ENCODE data around the gene APOBEC3A.
A peak's percentile ranks its signal among the peaks of the same experiment; 100 is the strongest.

Gene APOBEC3A

GRCh38 chr22:38957046-38957770, at the start of gene APOBEC3A:
Gene APOBEC3A (plus strand): TSS chr22:38957609. CDS start chr22:38957692, 83 bp downstream.
- Histone ChIP-seq H3K36me3 (ENCODE audit: control insufficient read depth in 5 of 5, insufficient read depth in 5 of 5, low read length in 5 of 5) (no peaks in the 10 kb centered on the region), H3K27ac (ENCODE audit: low read depth, low read length) (no peak within 1 kb of the TSS), H3K27me3 (ENCODE audit: control insufficient read depth in 5 of 5, insufficient read depth in 4 of 5, low read length in 5 of 5) (peaks cover 4 to 17% (median 9%) of the 10 kb centered on the region in 5 donors), H3K9ac (ENCODE audit: low read length in 5 of 5) (no peak within 1 kb of the TSS), H3K4me1 (ENCODE audit: control insufficient read depth in 5 of 5, insufficient read depth in 5 of 5, low read length in 5 of 5) (peaks cover 0 to 3% (median 0%) of the 10 kb centered on the region in 5 donors), H3K4me3 (ENCODE audit: low read depth in 1 of 5, low read length in 5 of 5) (no peak within 1 kb of the TSS), H3K9me3 (ENCODE audit: control insufficient read depth in 5 of 5, low read length in 5 of 5) (no peaks in the 10 kb centered on the region)

GRCh38 chr22:38907767-38908166, 49.6 kb upstream of the APOBEC3A start:
- Histone ChIP-seq H3K27ac (ENCODE audit: low read depth, low read length) (no peak overlapping the region), H3K9me3 (ENCODE audit: control insufficient read depth in 5 of 5, low read length in 5 of 5) (no peaks in the 10 kb centered on the region), H3K36me3 (ENCODE audit: control insufficient read depth in 5 of 5, insufficient read depth in 5 of 5, low read length in 5 of 5) (no peaks in the 10 kb centered on the region), H3K27me3 (ENCODE audit: control insufficient read depth in 5 of 5, insufficient read depth in 4 of 5, low read length in 5 of 5) (peaks cover 0 to 10% (median 4%) of the 10 kb centered on the region in 5 donors), H3K4me3 (ENCODE audit: low read depth in 1 of 5, low read length in 5 of 5) (no peak overlapping the region), H3K4me1 (ENCODE audit: control insufficient read depth in 5 of 5, insufficient read depth in 5 of 5, low read length in 5 of 5) (no peaks in the 10 kb centered on the region), H3K9ac (ENCODE audit: low read length in 5 of 5) (no peak overlapping the region)

- Histone ChIP-seq H3K9me3 (ENCODE audit: control insufficient read depth in 5 of 5, low read length in 5 of 5) (no peaks in the 10 kb centered on the region), H3K4me1 (ENCODE audit: control insufficient read depth in 5 of 5, insufficient read depth in 5 of 5, low read length in 5 of 5) (no peaks in the 10 kb centered on the region), H3K36me3 (ENCODE audit: control insufficient read depth in 5 of 5, insufficient read depth in 5 of 5, low read length in 5 of 5) (no peaks in the 10 kb centered on the region), H3K27me3 (ENCODE audit: control insufficient read depth in 5 of 5, insufficient read depth in 4 of 5, low read length in 5 of 5) (peaks cover 0 to 10% (median 4%) of the 10 kb centered on the region in 5 donors), H3K9ac (ENCODE audit: low read length in 5 of 5) (no peak overlapping the region), H3K27ac (ENCODE audit: low read depth, low read length) (no peak overlapping the region), H3K4me3 (ENCODE audit: low read depth in 1 of 5, low read length in 5 of 5) (no peak overlapping the region)
Measured at GRCh38 chr22:38911434-38911833, 46.0 kb upstream of the APOBEC3A start.

GRCh38 chr22:38919631-38920190, 37.7 kb upstream of the APOBEC3A start:
- H3K9ac ChIP-seq (ENCODE audit: low read length in 5 of 5) = no peak overlapping the region
- peaks cover 0 to 13% (median 12%) of the 10 kb centered on the region in 5 donors for H3K4me1 ChIP-seq (ENCODE audit: control insufficient read depth in 5 of 5, insufficient read depth in 5 of 5, low read length in 5 of 5)

GRCh38 chr22:38921120-38921519, 36.3 kb upstream of the APOBEC3A start:
- no peak overlapping the region for H3K4me3 ChIP-seq (ENCODE audit: low read depth in 1 of 5, low read length in 5 of 5)
- H3K9me3 ChIP-seq (ENCODE audit: control insufficient read depth in 5 of 5, low read length in 5 of 5) = no peaks in the 10 kb centered on the region
- H3K27ac ChIP-seq (ENCODE audit: low read depth, low read length) = no peak overlapping the region
- no peak overlapping the region for H3K9ac ChIP-seq (ENCODE audit: low read length in 5 of 5)
- peaks cover 0 to 4% (median 0%) of the 10 kb centered on the region in 5 donors for H3K27me3 ChIP-seq (ENCODE audit: control insufficient read depth in 5 of 5, insufficient read depth in 4 of 5, low read length in 5 of 5)
- no peaks in the 10 kb centered on the region for H3K36me3 ChIP-seq (ENCODE audit: control insufficient read depth in 5 of 5, insufficient read depth in 5 of 5, low read length in 5 of 5)
- H3K4me1 ChIP-seq (ENCODE audit: control insufficient read depth in 5 of 5, insufficient read depth in 5 of 5, low read length in 5 of 5) = peaks cover 0 to 13% (median 13%) of the 10 kb centered on the region in 5 donors

More at GRCh38 chr22:38919631-38920190, 37.7 kb upstream of the APOBEC3A start:
- Histone ChIP-seq H3K27ac (ENCODE audit: low read depth, low read length) (no peak overlapping the region), H3K27me3 (ENCODE audit: control insufficient read depth in 5 of 5, insufficient read depth in 4 of 5, low read length in 5 of 5) (peaks cover 0 to 4% (median 0%) of the 10 kb centered on the region in 5 donors), H3K36me3 (ENCODE audit: control insufficient read depth in 5 of 5, insufficient read depth in 5 of 5, low read length in 5 of 5) (no peaks in the 10 kb centered on the region), H3K4me3 (ENCODE audit: low read depth in 1 of 5, low read length in 5 of 5) (no peak overlapping the region), H3K9me3 (ENCODE audit: control insufficient read depth in 5 of 5, low read length in 5 of 5) (no peaks in the 10 kb centered on the region)

- Histone ChIP-seq H3K27ac (ENCODE audit: low read depth, low read length) (no peak overlapping the region), H3K4me1 (ENCODE audit: control insufficient read depth in 5 of 5, insufficient read depth in 5 of 5, low read length in 5 of 5) (peaks cover 0 to 13% (median 13%) of the 10 kb centered on the region in 5 donors), H3K4me3 (ENCODE audit: low read depth in 1 of 5, low read length in 5 of 5) (no peak overlapping the region), H3K9me3 (ENCODE audit: control insufficient read depth in 5 of 5, low read length in 5 of 5) (no peaks in the 10 kb centered on the region), H3K36me3 (ENCODE audit: control insufficient read depth in 5 of 5, insufficient read depth in 5 of 5, low read length in 5 of 5) (no peaks in the 10 kb centered on the region), H3K27me3 (ENCODE audit: control insufficient read depth in 5 of 5, insufficient read depth in 4 of 5, low read length in 5 of 5) (peaks cover 0 to 4% (median 0%) of the 10 kb centered on the region in 5 donors), H3K9ac (ENCODE audit: low read length in 5 of 5) (no peak overlapping the region)
Measured at GRCh38 chr22:38921806-38922205, 35.6 kb upstream of the APOBEC3A start.

- Histone ChIP-seq H3K4me3 (ENCODE audit: low read depth in 1 of 5, low read length in 5 of 5) (peak overlapping the region; percentile 28 to 44 (median 37)), H3K4me1 (ENCODE audit: control insufficient read depth in 5 of 5, insufficient read depth in 5 of 5, low read length in 5 of 5) (peaks cover 2 to 21% (median 18%) of the 10 kb centered on the region in 5 donors), H3K9ac (ENCODE audit: low read length in 5 of 5) (no peak overlapping the region), H3K9me3 (ENCODE audit: control insufficient read depth in 5 of 5, low read length in 5 of 5) (no peaks in the 10 kb centered on the region), H3K27ac (ENCODE audit: low read depth, low read length) (no peak overlapping the region), H3K36me3 (ENCODE audit: control insufficient read depth in 5 of 5, insufficient read depth in 5 of 5, low read length in 5 of 5) (no peaks in the 10 kb centered on the region), H3K27me3 (ENCODE audit: control insufficient read depth in 5 of 5, insufficient read depth in 4 of 5, low read length in 5 of 5) (no peaks in the 10 kb centered on the region)
Measured at GRCh38 chr22:38923463-38924346, 33.7 kb upstream of the APOBEC3A start.

GRCh38 chr22:38924347-38924952, 33.0 kb upstream of the APOBEC3A start:
- no peak overlapping the region for H3K9ac ChIP-seq (ENCODE audit: low read length in 5 of 5)
- H3K9me3 ChIP-seq (ENCODE audit: control insufficient read depth in 5 of 5, low read length in 5 of 5) = no peaks in the 10 kb centered on the region
- H3K36me3 ChIP-seq (ENCODE audit: control insufficient read depth in 5 of 5, insufficient read depth in 5 of 5, low read length in 5 of 5) = no peaks in the 10 kb centered on the region
- no peaks in the 10 kb centered on the region for H3K27me3 ChIP-seq (ENCODE audit: control insufficient read depth in 5 of 5, insufficient read depth in 4 of 5, low read length in 5 of 5)
- H3K4me3 ChIP-seq (ENCODE audit: low read depth in 1 of 5, low read length in 5 of 5) = peak overlapping the region in 3 of 5 donors; percentile 37 to 44 (median 42)
- H3K27ac ChIP-seq (ENCODE audit: low read depth, low read length) = no peak overlapping the region
- peaks cover 2 to 21% (median 18%) of the 10 kb centered on the region in 5 donors for H3K4me1 ChIP-seq (ENCODE audit: control insufficient read depth in 5 of 5, insufficient read depth in 5 of 5, low read length in 5 of 5)

- H3K9ac ChIP-seq (ENCODE audit: low read length in 5 of 5) = no peak overlapping the region
- H3K36me3 ChIP-seq (ENCODE audit: control insufficient read depth in 5 of 5, insufficient read depth in 5 of 5, low read length in 5 of 5) = no peaks in the 10 kb centered on the region
- no peak overlapping the region for H3K4me3 ChIP-seq (ENCODE audit: low read depth in 1 of 5, low read length in 5 of 5)
- peaks cover 0 to 4% (median 0%) of the 10 kb centered on the region in 5 donors for H3K27me3 ChIP-seq (ENCODE audit: control insufficient read depth in 5 of 5, insufficient read depth in 4 of 5, low read length in 5 of 5)
- no peaks in the 10 kb centered on the region for H3K9me3 ChIP-seq (ENCODE audit: control insufficient read depth in 5 of 5, low read length in 5 of 5)
- H3K27ac ChIP-seq (ENCODE audit: low read depth, low read length) = no peak overlapping the region
- peaks cover 2 to 21% (median 18%) of the 10 kb centered on the region in 5 donors for H3K4me1 ChIP-seq (ENCODE audit: control insufficient read depth in 5 of 5, insufficient read depth in 5 of 5, low read length in 5 of 5)
Measured at GRCh38 chr22:38925571-38926041, 31.8 kb upstream of the APOBEC3A start.
